ENCODE measurements around the gene NFATC3.

Gene NFATC3

DNA sequence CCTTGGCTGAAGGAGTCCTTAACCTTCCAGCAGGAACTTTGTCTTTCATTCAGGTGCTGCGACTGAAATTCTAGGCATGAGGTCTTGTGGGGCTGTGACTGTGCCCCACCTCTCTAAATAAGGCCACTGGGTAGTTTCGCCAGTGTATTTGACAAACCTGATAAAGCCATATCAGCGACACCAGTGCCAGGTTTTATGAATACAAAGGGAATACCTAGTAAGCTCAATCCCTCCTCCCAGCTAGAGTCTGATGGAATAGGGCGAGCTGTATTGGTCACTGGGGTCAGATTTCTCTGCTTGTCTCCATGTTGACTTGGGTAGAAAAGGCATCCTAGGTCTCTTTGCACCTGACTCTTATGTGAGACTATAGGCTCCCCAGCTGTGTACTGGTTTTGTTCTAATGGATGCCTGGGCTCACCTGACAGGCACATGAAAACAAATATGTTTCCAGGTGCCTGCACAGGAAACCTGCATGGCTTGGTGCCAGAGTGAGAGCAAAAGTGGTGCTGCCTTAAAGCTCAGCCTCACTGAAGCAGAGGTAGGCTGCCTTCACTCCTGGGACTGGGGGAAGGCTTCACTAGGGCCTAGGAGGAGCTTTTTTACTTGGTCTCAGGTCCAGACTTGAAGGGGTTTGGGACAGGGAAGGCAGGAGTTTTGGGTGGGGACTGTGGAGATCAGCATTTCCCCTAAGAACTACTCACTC lies 187.5 kb downstream of the NFATC3 start:
- no peak for DNase-seq (ENCODE audit: low read depth in 2 of 2)

DNA sequence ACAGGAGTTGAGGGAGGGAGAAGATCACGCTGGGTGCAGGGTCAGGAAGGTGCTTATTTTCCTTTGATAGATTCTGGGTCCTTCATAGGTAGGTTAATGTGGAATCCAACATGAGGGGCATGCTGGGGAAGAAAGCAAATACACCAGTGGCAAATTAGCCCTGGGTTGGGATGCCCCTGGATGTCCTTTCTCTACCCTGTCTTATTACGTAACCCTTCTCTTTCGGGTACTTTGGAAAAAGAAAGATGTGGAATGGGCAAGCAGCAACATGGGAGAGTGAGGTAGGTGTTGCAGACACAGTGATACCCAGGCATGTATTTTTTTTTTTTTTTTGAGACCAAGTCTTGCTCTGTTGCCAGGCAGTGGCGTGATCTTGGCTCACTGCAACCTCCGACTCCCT lies 188.3 kb downstream of the NFATC3 start:
- no peak for DNase-seq (ENCODE audit: low read depth in 2 of 2)

DNA sequence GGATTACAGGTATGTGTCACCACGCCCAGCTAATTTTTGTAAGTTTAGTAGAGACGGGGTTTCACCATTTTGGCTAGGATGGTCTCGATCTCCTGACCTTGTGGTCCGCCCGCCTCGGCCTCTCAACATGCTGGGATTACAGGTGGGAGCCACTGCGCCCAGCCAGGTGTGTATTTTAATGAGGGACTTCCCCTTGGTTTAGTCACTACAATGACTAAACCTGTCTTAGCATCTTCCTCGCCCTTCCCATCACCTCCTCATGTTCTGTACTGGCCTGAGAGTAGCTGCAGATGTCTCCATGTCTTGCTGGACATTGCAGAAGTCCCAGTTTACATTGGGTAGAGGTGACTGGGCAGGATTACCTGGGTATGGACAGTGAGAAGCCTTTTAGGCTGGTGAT lies 188.7 kb downstream of the NFATC3 start:
- no peak for DNase-seq (ENCODE audit: low read depth in 2 of 2)

DNA sequence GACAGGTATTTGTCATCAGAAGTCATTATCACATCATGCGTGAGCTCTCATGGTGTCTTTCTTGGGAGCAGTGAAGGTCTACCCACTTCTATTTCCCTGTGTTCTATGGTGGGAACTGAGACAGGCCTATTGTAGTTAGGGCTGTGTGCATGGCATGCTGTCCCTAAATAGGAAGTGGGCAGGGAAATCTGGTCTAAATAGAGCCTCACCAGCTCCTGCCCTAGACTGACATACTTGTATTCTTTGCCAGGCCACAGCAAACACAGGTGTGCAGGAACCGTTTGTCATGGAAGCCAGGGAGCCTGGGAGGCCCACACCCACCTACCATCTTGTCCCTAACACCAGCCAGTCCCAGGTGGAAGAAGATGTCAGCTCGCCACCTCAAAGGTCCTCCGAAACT lies 189.3 kb downstream of the NFATC3 start:
- no peak for DNase-seq (ENCODE audit: low read depth in 2 of 2)

DNA sequence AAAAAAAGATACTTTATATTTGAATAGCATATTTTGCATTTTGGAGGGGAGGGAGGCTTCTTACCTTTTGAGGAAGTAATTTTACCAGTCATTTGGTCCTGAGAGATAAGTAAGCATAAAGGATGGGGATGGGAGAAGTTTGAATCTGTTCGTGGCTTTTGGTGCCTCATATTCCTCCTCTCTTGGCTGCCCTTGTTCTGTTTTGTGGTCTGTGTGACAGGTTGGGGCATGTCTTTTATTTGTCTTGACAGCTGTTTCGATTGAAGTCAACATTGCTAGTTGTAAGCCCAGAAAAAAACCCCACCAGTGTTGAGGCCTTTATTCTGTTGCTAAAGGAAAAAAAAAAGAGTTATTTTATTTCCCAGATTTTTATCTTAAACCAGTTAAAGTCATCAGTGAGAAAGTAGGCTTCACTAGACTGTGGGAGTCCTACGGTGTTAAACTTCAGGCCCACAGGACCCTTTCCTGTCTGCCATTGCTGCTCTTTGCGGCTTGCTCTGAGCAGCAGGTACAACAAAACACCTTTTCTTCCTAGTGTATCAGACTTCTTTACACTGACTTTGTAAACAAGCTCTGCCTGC lies 190.5 kb downstream of the NFATC3 start:
- no peak for DNase-seq (ENCODE audit: low read depth in 2 of 2)

DNA sequence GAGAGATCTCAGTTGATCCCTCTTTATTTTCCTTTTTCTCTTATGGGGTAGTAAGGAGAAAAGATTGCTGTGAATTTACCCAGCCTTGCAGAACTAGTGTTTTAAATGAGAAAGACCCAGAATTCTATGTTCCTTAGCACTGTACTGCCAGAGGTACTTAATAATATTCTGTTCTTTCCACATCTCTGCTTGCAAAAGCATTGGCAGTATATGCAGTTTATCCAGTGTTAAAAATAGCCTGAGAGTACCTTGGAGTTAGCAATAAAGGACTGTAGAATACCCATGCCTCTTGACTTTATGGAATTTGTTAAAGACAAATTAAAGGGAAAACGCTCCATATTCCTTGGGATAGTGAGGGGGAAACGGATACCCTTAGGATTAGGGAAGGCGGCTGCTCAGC lies 191.1 kb downstream of the NFATC3 start:
- DNase-seq (ENCODE audit: low read depth in 2 of 2): no peak

Measured in stimulated activated CD4-positive, alpha-beta T cell treated with anti-CD3 and anti-CD28 coated beads, Interleukin-1b, Interleukin-23, amount 100 ng/mL, for 4 hours (primary cell).